Naive thymus-derived CD4-positive, alpha-beta T cell (primary cell): ENCODE measurements around the gene OGN. TPM values are rescaled to one million over a fixed set of nuclear protein-coding genes. Genes with fewer than 3 reads are reported as not detected.

Source experiments
- ATAC-seq: fragments of 150-1000 bp; cut with Tn5 transposase; 2 replicates; pipeline ENCODE4 v1.10.0; 2021; ENCODE audit warnings: mild to moderate bottlenecking, moderate library complexity
- CTCF ChIA-PET: fragments of 350-600 bp; sonication (Branson Sonifier 250); formaldehyde crosslinking; loops from one replicate; lab custom pipeline; 2021; ENCODE audit warnings: antibody characterized with exemption; lab: Charles Lee
- POLR2A ChIA-PET: fragments of 350-600 bp; sonication (Branson Sonifier 250); formaldehyde crosslinking; loops from one replicate; lab custom pipeline; 2021; ENCODE audit warnings: antibody characterized with exemption, inconsistent platforms; lab: Charles Lee
- DNase-seq, 9 donors: peaks; one replicate each; pipeline versions ENCODE4 v3.0.0 to v3.0.0-alpha.2; 2020 to 2022; ENCODE audit warnings: mixed read lengths in 1 of 9
- H3K27ac ChIP-seq: one replicate; pipeline ENCODE4 v1.7.0; 2013; ENCODE audit warnings: mild to moderate bottlenecking, low read depth, low read length, moderate library complexity
- H3K27me3 ChIP-seq, 2 donors: one replicate each; pipeline ENCODE4 v1.7.0; 2013; ENCODE audit warnings: low read length in 2 of 2, mild to moderate bottlenecking in 2 of 2, moderate library complexity in 2 of 2; ENCODE audit not compliant: control insufficient read depth in 2 of 2, insufficient read depth in 2 of 2
- H3K36me3 ChIP-seq, 3 experiments: 1 replicate in 2 of 3; 2 replicates in 1 of 3; pipeline ENCODE4 v1.7.0; 2013; ENCODE audit warnings: low read length in 3 of 3, mild to moderate bottlenecking in 3 of 3, moderate library complexity in 1 of 3; ENCODE audit not compliant: insufficient read depth in 3 of 3, control insufficient read depth in 2 of 3
- H3K4me1 ChIP-seq, 2 donors: one replicate each; pipeline ENCODE4 v1.7.0; 2013; ENCODE audit warnings: low read length in 2 of 2, mild to moderate bottlenecking in 2 of 2, moderate library complexity in 1 of 2; ENCODE audit not compliant: control insufficient read depth in 2 of 2, insufficient read depth in 2 of 2
- H3K4me3 ChIP-seq: 2 replicates; pipeline ENCODE4 v1.7.0; 2013; ENCODE audit warnings: mild to moderate bottlenecking, low read length
- H3K9me3 ChIP-seq, 3 experiments: 1 replicate in 2 of 3; 2 replicates in 1 of 3; pipeline ENCODE4 v1.7.0; 2013; ENCODE audit warnings: low read length in 3 of 3; ENCODE audit not compliant: control insufficient read depth in 2 of 3
- H3K27ac Mint-ChIP-seq, 9 donors: one replicate each; pipeline ENCODE4 v1.8.0; 2020 to 2022; ENCODE audit warnings: mixed read lengths in 9 of 9, mild to moderate bottlenecking in 8 of 9, moderate library complexity in 5 of 9, inconsistent platforms in 2 of 9
- H3K27me3 Mint-ChIP-seq, 5 donors: one replicate each; pipeline ENCODE4 v1.8.0; 2021 to 2022; ENCODE audit warnings: mixed read lengths in 5 of 5, mild to moderate bottlenecking in 1 of 5
- H3K36me3 Mint-ChIP-seq, 5 donors: one replicate each; pipeline ENCODE4 v1.8.0; 2020 to 2022; ENCODE audit warnings: mixed read lengths in 5 of 5, mild to moderate bottlenecking in 3 of 5, inconsistent platforms in 1 of 5
- H3K4me1 Mint-ChIP-seq, 7 donors: one replicate each; pipeline ENCODE4 v1.8.0; 2020 to 2022; ENCODE audit warnings: mixed read lengths in 7 of 7, mild to moderate bottlenecking in 3 of 7, inconsistent platforms in 1 of 7
- H3K4me3 Mint-ChIP-seq, 10 donors: one replicate each; pipeline ENCODE4 v1.8.0; 2020 to 2022; ENCODE audit warnings: mild to moderate bottlenecking in 10 of 10, mixed read lengths in 10 of 10, moderate library complexity in 6 of 10, inconsistent platforms in 2 of 10
- H3K9me3 Mint-ChIP-seq, 11 donors: one replicate each; pipeline ENCODE4 v1.8.0; 2020 to 2022; ENCODE audit warnings: mixed read lengths in 11 of 11, mild to moderate bottlenecking in 4 of 11, inconsistent platforms in 1 of 11, moderate library complexity in 1 of 11
- intact Hi-C, 2 donors: fragments of 100-400 bp; cut with micrococcal nuclease; formaldehyde crosslinking; loops; one replicate each; pipeline ENCODE4 v1.15.1; 2023
- polyA plus RNA-seq, 2 donors: library from polyadenylated mRNA; unstranded; fragments of 300-500 nt; fragmentation: Illumina TruSeq; gene quantifications; one replicate each; pipeline ENCODE4 v1.2.3, GENCODE V29; 2021
- total RNA-seq, 6 experiments: library from RNA in 5 of 6; stranded (reverse) in 5 of 6; gene quantifications; 1 replicate in 5 of 6; 2 replicates in 1 of 6; pipeline ENCODE4 v1.2.3 and lab custom pipeline; 2021 to 2026

The OGN gene
- total and polyA plus RNA-seq, 7 experiments from 2014 or later: 0.10 to 0.27 (median 0.20) TPM; not detected in 3

- CTCF ChIA-PET: no interaction called here
- ATAC-seq (no peak), DNase-seq (no peak)
- H3K4me3 Mint-ChIP-seq: no peak overlapping the region
- no peaks in the 10 kb centered on the region for H3K27me3 Mint-ChIP-seq
- POLR2A ChIA-PET: no interaction called here
- H3K36me3 Mint-ChIP-seq: peaks cover 0 to 12% (median 0%) of the 10 kb centered on the region in 5 donors
- Histone ChIP-seq H3K36me3 (no peaks in the 10 kb centered on the region), H3K27me3 (no peaks in the 10 kb centered on the region), H3K4me1 (no peaks in the 10 kb centered on the region), H3K27ac (no peak overlapping the region), H3K4me3 (no peak overlapping the region), H3K9me3 (no peaks in the 10 kb centered on the region)
- H3K27ac Mint-ChIP-seq: no peak overlapping the region
- no peaks in the 10 kb centered on the region for H3K4me1 Mint-ChIP-seq
- intact Hi-C loops: no loop called here
- H3K9me3 Mint-ChIP-seq: no peaks in the 10 kb centered on the region
Observed at GRCh38 chr9:92397853-92398252, 6.5 kb downstream of the OGN start.

- no peaks in the 10 kb centered on the region for H3K4me1 Mint-ChIP-seq
- no peaks in the 10 kb centered on the region for H3K9me3 Mint-ChIP-seq
- H3K27me3 Mint-ChIP-seq: no peaks in the 10 kb centered on the region
- H3K27ac Mint-ChIP-seq: no peak overlapping the region
- ChIA-PET CTCF (no interaction called here), POLR2A (no interaction called here)
- Histone ChIP-seq H3K9me3 (no peaks in the 10 kb centered on the region), H3K27me3 (no peaks in the 10 kb centered on the region), H3K27ac (no peak overlapping the region), H3K4me3 (no peak overlapping the region), H3K36me3 (no peaks in the 10 kb centered on the region), H3K4me1 (no peaks in the 10 kb centered on the region)
- ATAC-seq (no peak), DNase-seq (no peak)
- intact Hi-C loops: no loop called here
- no peak overlapping the region for H3K4me3 Mint-ChIP-seq
- peaks cover 0 to 12% (median 0%) of the 10 kb centered on the region in 5 donors for H3K36me3 Mint-ChIP-seq
Observed at GRCh38 chr9:92395617-92396016, 8.8 kb downstream of the OGN start.

- no peak overlapping the region for H3K27ac Mint-ChIP-seq
- H3K36me3 Mint-ChIP-seq: peaks cover 0 to 9% (median 0%) of the 10 kb centered on the region in 5 donors
- DNase-seq: no peak
- H3K9me3 ChIP-seq: no peaks in the 10 kb centered on the region
- no peak for ATAC-seq
- no peaks in the 10 kb centered on the region for H3K9me3 Mint-ChIP-seq
- no peaks in the 10 kb centered on the region for H3K4me1 ChIP-seq
- H3K4me3 ChIP-seq: no peak overlapping the region
- H3K4me1 Mint-ChIP-seq: no peaks in the 10 kb centered on the region
- H3K27ac ChIP-seq: no peak overlapping the region
- no peaks in the 10 kb centered on the region for H3K27me3 ChIP-seq
- H3K4me3 Mint-ChIP-seq: no peak overlapping the region
- ChIA-PET POLR2A (no interaction called here), CTCF (no interaction called here)
- H3K27me3 Mint-ChIP-seq: no peaks in the 10 kb centered on the region
- intact Hi-C loops: no loop called here
- no peaks in the 10 kb centered on the region for H3K36me3 ChIP-seq
Observed at GRCh38 chr9:92393686-92394085, 10.7 kb downstream of the OGN start.

GRCh38 chr9:92392690-92393089, 11.7 kb downstream of the OGN start:
- no peak overlapping the region for H3K27ac ChIP-seq
- H3K36me3 ChIP-seq: no peaks in the 10 kb centered on the region

GRCh38 chr9:92385953-92386352, 18.4 kb downstream of the OGN start:
- POLR2A ChIA-PET: interaction anchor here (0.5 kb wide), 1 partner anchor 57 kb away, joined by 3 read pairs; no protein-coding TSS in a partner anchor

More at GRCh38 chr9:92392690-92393089, 11.7 kb downstream of the OGN start:
- CTCF ChIA-PET: no interaction called here
- Histone ChIP-seq H3K27me3 (no peaks in the 10 kb centered on the region), H3K4me3 (no peak overlapping the region), H3K9me3 (no peaks in the 10 kb centered on the region), H3K4me1 (no peaks in the 10 kb centered on the region)
- POLR2A ChIA-PET: no interaction called here
- H3K4me1 Mint-ChIP-seq: no peaks in the 10 kb centered on the region
- no peak overlapping the region for H3K27ac Mint-ChIP-seq
- DNase-seq: no peak
- H3K4me3 Mint-ChIP-seq: no peak overlapping the region
- H3K27me3 Mint-ChIP-seq: no peaks in the 10 kb centered on the region
- ATAC-seq: no peak
- H3K36me3 Mint-ChIP-seq: peaks cover 0 to 5% (median 0%) of the 10 kb centered on the region in 5 donors
- intact Hi-C loops: no loop called here
- no peaks in the 10 kb centered on the region for H3K9me3 Mint-ChIP-seq

GRCh38 chr9:92385477-92385876, 18.9 kb downstream of the OGN start:
- Histone ChIP-seq H3K9me3 (no peaks in the 10 kb centered on the region), H3K4me3 (no peak overlapping the region), H3K4me1 (no peaks in the 10 kb centered on the region), H3K27me3 (no peaks in the 10 kb centered on the region), H3K36me3 (no peaks in the 10 kb centered on the region), H3K27ac (no peak overlapping the region)
- no peak for ATAC-seq
- Mint-ChIP-seq H3K27me3 (no peaks in the 10 kb centered on the region), H3K4me3 (no peak overlapping the region), H3K36me3 (peaks cover 0 to 12% (median 5%) of the 10 kb centered on the region in 5 donors), H3K9me3 (no peaks in the 10 kb centered on the region), H3K4me1 (no peaks in the 10 kb centered on the region), H3K27ac (no peak overlapping the region)
- CTCF ChIA-PET: no interaction called here
- POLR2A ChIA-PET: no interaction called here
- intact Hi-C loops: no loop called here
- no peak for DNase-seq

More at GRCh38 chr9:92385953-92386352, 18.4 kb downstream of the OGN start:
- no peak overlapping the region for H3K27ac ChIP-seq
- H3K9me3 Mint-ChIP-seq: no peaks in the 10 kb centered on the region
- H3K27ac Mint-ChIP-seq: no peak overlapping the region
- no peak for ATAC-seq
- no peaks in the 10 kb centered on the region for H3K4me1 ChIP-seq
- no peaks in the 10 kb centered on the region for H3K4me1 Mint-ChIP-seq
- H3K4me3 ChIP-seq: no peak overlapping the region
- intact Hi-C loops: no loop called here
- H3K27me3 Mint-ChIP-seq: no peaks in the 10 kb centered on the region
- CTCF ChIA-PET: no interaction called here
- H3K9me3 ChIP-seq: no peaks in the 10 kb centered on the region
- no peak overlapping the region for H3K4me3 Mint-ChIP-seq
- H3K36me3 ChIP-seq: no peaks in the 10 kb centered on the region
- no peaks in the 10 kb centered on the region for H3K27me3 ChIP-seq
- H3K36me3 Mint-ChIP-seq: peaks cover 0 to 9% (median 5%) of the 10 kb centered on the region in 5 donors
- DNase-seq: no peak

- Histone ChIP-seq H3K4me3 (no peak overlapping the region), H3K4me1 (no peaks in the 10 kb centered on the region), H3K9me3 (no peaks in the 10 kb centered on the region), H3K27me3 (no peaks in the 10 kb centered on the region), H3K36me3 (no peaks in the 10 kb centered on the region), H3K27ac (no peak overlapping the region)
- CTCF ChIA-PET: no interaction called here
- H3K36me3 Mint-ChIP-seq: peaks cover 0 to 12% (median 5%) of the 10 kb centered on the region in 5 donors
- ATAC-seq (no peak), DNase-seq (no peak)
- no peak overlapping the region for H3K4me3 Mint-ChIP-seq
- no peaks in the 10 kb centered on the region for H3K9me3 Mint-ChIP-seq
- no peaks in the 10 kb centered on the region for H3K4me1 Mint-ChIP-seq
- POLR2A ChIA-PET: no interaction called here
- intact Hi-C loops: no loop called here
- no peaks in the 10 kb centered on the region for H3K27me3 Mint-ChIP-seq
- H3K27ac Mint-ChIP-seq: no peak overlapping the region
Observed at GRCh38 chr9:92385001-92385400, 19.4 kb downstream of the OGN start.
